IMR-90 (cell line): ENCODE measurements around the gene SH3BP4. TPM values are rescaled to one million over a fixed set of nuclear protein-coding genes. Genes with fewer than 3 reads are reported as not detected.

Experiments
- ATAC-seq: fragments of 200-7000 bp; cut with Tn5 transposase; 2 replicates; pipeline ENCODE4 v1.9.1; 2020; ENCODE audit warnings: low read depth, mild to moderate bottlenecking, moderate library complexity
- BruUV-seq: library from RNA; stranded (reverse); fragments of 400-500 nt; replicated peaks from 2 replicates; lab custom pipeline; 2021; lab: Mats Ljungman, UMichigan
- CTCF ChIA-PET: fragments of 300-600 bp; formaldehyde crosslinking; extraction: SDS; loops from one replicate; lab custom pipeline; 2021; ENCODE audit warnings: antibody characterized with exemption; lab: Yijun Ruan, JAX
- POLR2A ChIA-PET: fragments of 300-600 bp; sonication (Branson Sonifier 250); formaldehyde crosslinking; loops from one replicate; lab custom pipeline; 2022; ENCODE audit warnings: antibody characterized with exemption; ENCODE audit not compliant: unreplicated experiment; lab: Charles Lee
- DNase-seq: peaks from one replicate; pipeline ENCODE4 v3.0.0; 2013
- H2AFZ ChIP-seq: replicated peaks from 2 replicates; pipeline ENCODE3; 2013; ENCODE audit warnings: low read length, mild to moderate bottlenecking; ENCODE audit not compliant: poor library complexity
- H2AK5ac ChIP-seq: 2 replicates; pipeline ENCODE4 v1.6.1; 2013; ENCODE audit warnings: low read depth, low read length, inconsistent platforms
- H2AK9ac ChIP-seq: replicated peaks from 2 replicates; pipeline ENCODE3; 2013; ENCODE audit warnings: mild to moderate bottlenecking, low read depth, low read length, moderate library complexity; ENCODE audit not compliant: poor library complexity
- H2BK120ac ChIP-seq: 2 replicates; pipeline ENCODE4 v1.6.1; 2013; ENCODE audit warnings: low read depth, low read length, inconsistent platforms
- H2BK15ac ChIP-seq: 3 replicates; pipeline ENCODE4 v1.6.1; 2013; ENCODE audit warnings: low read depth, low read length, inconsistent platforms
- H2BK20ac ChIP-seq: 2 replicates; pipeline ENCODE4 v1.6.1; 2013; ENCODE audit warnings: low read depth, mild to moderate bottlenecking, inconsistent platforms, low read length, moderate library complexity
- H2BK5ac ChIP-seq: 2 replicates; pipeline ENCODE4 v1.6.1; 2013; ENCODE audit warnings: mild to moderate bottlenecking, low read depth, low read length, inconsistent platforms; ENCODE audit not compliant: poor library complexity, severe bottlenecking
- H3K14ac ChIP-seq: replicated peaks from 2 replicates; pipeline ENCODE4 v1.6.1; 2013; ENCODE audit warnings: low read depth, low read length, inconsistent platforms
- H3K18ac ChIP-seq: 2 replicates; pipeline ENCODE4 v1.6.1; 2013; ENCODE audit warnings: low read depth, low read length, control low read depth
- H3K23ac ChIP-seq: 2 replicates; pipeline ENCODE4 v1.6.1; 2013; ENCODE audit warnings: low read depth, low read length, inconsistent platforms
- H3K27ac ChIP-seq: 2 replicates; pipeline ENCODE4 v1.5.1; 2013; ENCODE audit warnings: mild to moderate bottlenecking, control low read depth, low read length; ENCODE audit not compliant: insufficient read depth
- H3K27me3 ChIP-seq: 2 replicates; pipeline ENCODE4 v1.6.1; 2013; ENCODE audit warnings: low read length; ENCODE audit not compliant: control insufficient read depth, insufficient read depth
- H3K36me3 ChIP-seq: 2 replicates; pipeline ENCODE4 v1.6.1; 2013; ENCODE audit warnings: low read length, mixed read lengths; ENCODE audit not compliant: control insufficient read depth, insufficient read depth
- H3K4ac ChIP-seq: 2 replicates; pipeline ENCODE4 v1.6.1; 2013; ENCODE audit warnings: low read depth, low read length, inconsistent platforms
- H3K4me1 ChIP-seq: 2 replicates; pipeline ENCODE4 v1.6.1; 2013; ENCODE audit warnings: low read length, mixed read lengths; ENCODE audit not compliant: control insufficient read depth, insufficient read depth
- H3K4me2 ChIP-seq: 2 replicates; pipeline ENCODE4 v1.6.1; 2013; ENCODE audit warnings: low read depth, mild to moderate bottlenecking, control low read depth, low read length, moderate library complexity
- H3K4me3 ChIP-seq: 2 replicates; pipeline ENCODE4 v1.5.1; 2013; ENCODE audit warnings: low read depth, mild to moderate bottlenecking, control low read depth, low read length, moderate library complexity; ENCODE audit not compliant: insufficient read depth
- H3K56ac ChIP-seq: 2 replicates; pipeline ENCODE4 v1.6.1; 2013; ENCODE audit warnings: low read length, inconsistent platforms; ENCODE audit not compliant: insufficient read depth; ENCODE audit errors: extremely low read depth
- H3K79me1 ChIP-seq, 2 experiments: 2 replicates each; pipeline ENCODE4 v1.6.1; 2013; ENCODE audit warnings: low read length in 2 of 2, inconsistent platforms in 1 of 2, low read depth in 1 of 2
- H3K9ac ChIP-seq: 2 replicates; pipeline ENCODE4 v1.6.1; 2013; ENCODE audit warnings: low read depth, low read length, control low read depth
- H3K9me1 ChIP-seq: 2 replicates; pipeline ENCODE4 v1.6.1; 2013; ENCODE audit warnings: low read length, inconsistent platforms; ENCODE audit not compliant: insufficient read depth
- H3K9me3 ChIP-seq: 2 replicates; pipeline ENCODE4 v1.6.1; 2013; ENCODE audit warnings: low read length; ENCODE audit not compliant: control insufficient read depth, insufficient read depth
- H4K20me1 ChIP-seq: 2 replicates; pipeline ENCODE4 v1.6.1; 2013; ENCODE audit warnings: low read length, inconsistent platforms; ENCODE audit not compliant: insufficient read depth
- H4K5ac ChIP-seq: 2 replicates; pipeline ENCODE4 v1.6.1; 2013; ENCODE audit warnings: mild to moderate bottlenecking, low read depth, low read length, control low read depth
- H4K8ac ChIP-seq, 2 experiments: 2 replicates each; pipeline ENCODE4 v1.6.1; 2013; ENCODE audit warnings: low read depth in 2 of 2, low read length in 2 of 2, control low read depth in 1 of 2, inconsistent platforms in 1 of 2
- H4K91ac ChIP-seq: 2 replicates; pipeline ENCODE4 v1.6.1; 2013; ENCODE audit warnings: low read depth, low read length, inconsistent platforms; ENCODE audit not compliant: insufficient read depth
- BHLHE40 ChIP-seq: fragments of 150-350 bp; IDR thresholded peaks from 2 replicates; pipeline ENCODE4 v1.6.1; 2016; ENCODE audit warnings: mild to moderate bottlenecking, low read depth, low read length
- CHD1 ChIP-seq: IDR thresholded peaks from 2 replicates; pipeline ENCODE4 v1.6.1; 2012; ENCODE audit warnings: low read depth, low read length, improper control_type of control experiment
- FOS ChIP-seq: fragments of 150-350 bp; IDR thresholded peaks from 2 replicates; pipeline ENCODE4 v1.6.1; 2016; ENCODE audit warnings: low read depth, low read length
- MXI1 ChIP-seq: IDR thresholded peaks from 2 replicates; pipeline ENCODE4 v1.6.1; 2012; ENCODE audit warnings: low read depth, mild to moderate bottlenecking, low read length, moderate library complexity, borderline replicate concordance
- NFE2L2 ChIP-seq: fragments of 150-350 bp; IDR thresholded peaks from 2 replicates; pipeline ENCODE4 v1.6.1; 2016; ENCODE audit warnings: low read depth, mild to moderate bottlenecking, low read length
- POLR2A ChIP-seq: IDR thresholded peaks from 2 replicates; pipeline ENCODE4 v1.6.1; 2012; ENCODE audit warnings: mild to moderate bottlenecking, low read depth, low read length
- RAD21 ChIP-seq: IDR thresholded peaks from 2 replicates; pipeline ENCODE4 v1.6.1; 2012; ENCODE audit warnings: low read length, improper control_type of control experiment
- WGBS, 2 experiments: methylation state at CpG; one replicate each; pipeline versions ENCODE4 v1.1.5 to v1.1.7; 2013; ENCODE audit warnings: missing lambda C conversion rate in 2 of 2; ENCODE audit not compliant: insufficient read length in 1 of 2; ENCODE audit errors: extremely low coverage in 2 of 2; 5-methylcytosine and 5-hydroxymethylcytosine counted together
- dilution Hi-C: fragments of 300-500 bp; cut with HindIII; formaldehyde crosslinking; loops from one replicate; pipeline ENCODE4 v1.14.3; 2018; ENCODE audit warnings: low sequenced_read_pairs; ENCODE audit not compliant: unreplicated experiment
- in situ Hi-C: fragments of 300-500 bp; cut with MboI; formaldehyde crosslinking; loops from 3 replicates; pipeline ENCODE4 v1.14.3; 2019; ENCODE audit warnings: low sequenced_read_pairs, inconsistent platforms, mixed read lengths
- intact Hi-C: fragments of 100-400 bp; cut with micrococcal nuclease; formaldehyde crosslinking; loops from 2 replicates; pipeline ENCODE4 v1.10.0; 2022
- polyA plus RNA-seq, 3 experiments: library from polyadenylated mRNA; depleted of rRNA; stranded (reverse); fragments of >200 nt; gene quantifications; 2 replicates each; pipeline ENCODE4 v1.2.3, GENCODE V29; 2012; ENCODE audit warnings: low replicate concordance in 1 of 3
- total RNA-seq: library from RNA; depleted of rRNA; stranded (reverse); fragments of >200 nt; gene quantifications from 2 replicates; pipeline ENCODE4 v1.2.3, GENCODE V29; 2012
- TF ChIP-seq, protein P1 (sequence below): conservative IDR thresholded peaks from 2 replicates; pipeline ENCODE4 v1.5.1; 2012; ENCODE audit warnings: mild to moderate bottlenecking, low read depth, low read length, improper control_type of control experiment

The SH3BP4 gene
- total and polyA plus RNA-seq, 2 of the 4 experiments (the other 2 are of a cell fraction), result 104 to 122 TPM

DNA sequence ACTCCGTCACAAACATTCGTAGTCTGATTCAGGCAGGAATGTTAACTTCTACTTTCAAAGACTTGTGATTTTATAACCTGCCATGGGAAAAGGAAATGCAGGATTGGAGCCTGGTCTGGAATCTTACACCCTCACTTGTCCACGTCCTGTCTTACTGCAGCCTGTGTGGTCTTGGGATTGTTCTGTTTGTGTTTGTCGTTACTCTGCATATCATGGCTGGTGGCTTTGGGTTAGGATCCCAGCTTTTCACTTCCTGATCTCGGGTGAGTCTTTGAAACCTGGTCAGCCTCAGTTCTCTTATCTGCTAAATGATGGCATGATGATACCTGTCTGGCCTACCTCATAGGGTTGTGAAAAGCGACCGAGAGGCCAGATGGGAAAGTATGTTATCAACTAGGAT lies 34.6 kb downstream of the SH3BP4 start:
- WGBS, 2 experiments, result no CpG with 5 or more reads among the region's 7 CpGs
- Histone ChIP-seq H3K9me1 (peaks cover 73% of the 10 kb centered on the region), H4K20me1 (peaks cover 96% of the 10 kb centered on the region), H4K8ac (peak overlapping the region; percentile 13 to 19; a peak in 2 of 4 replicates), H3K36me3 (peaks cover 18% of the 10 kb centered on the region), H2BK20ac (no peak overlapping the region), H2AK9ac (no peak overlapping the region), H2AFZ (no peak overlapping the region), H2BK5ac (peak overlapping the region; percentile 12), H4K91ac (peak overlapping the region; percentile 5; the same call in 1 of the 2 replicates), H3K9me3 (no peaks in the 10 kb centered on the region), H3K18ac (no peak overlapping the region), H3K4me3 (no peak overlapping the region), H3K4ac (peak overlapping the region; percentile 22), H3K23ac (peak overlapping the region; percentile 61; the same call in 1 of the 2 replicates), H2AK5ac (peak overlapping the region; percentile 46; the same call in 1 of the 2 replicates), H3K27me3 (no peaks in the 10 kb centered on the region), H3K14ac (peak overlapping the region; percentile 39), H4K5ac (peak overlapping the region; percentile 43; the same call in 1 of the 2 replicates), H3K56ac (no peak overlapping the region), H3K27ac (no peak overlapping the region; the same call in 1 of the 2 replicates), H3K4me1 (peaks cover 52% of the 10 kb centered on the region), H2BK15ac (no peak overlapping the region; the same call in 2 of the 3 replicates), H3K4me2 (no peak overlapping the region), H3K9ac (no peak overlapping the region), H2BK120ac (peak overlapping the region; percentile 6; the same call in 1 of the 2 replicates), H3K79me1 (peaks cover 0 to 89% of the 10 kb centered on the region in 2 experiments)
- POLR2A ChIA-PET, result no interaction called here
- in situ Hi-C loops (no loop called here), intact Hi-C loops (loop anchor here (10.0 kb wide), 2 partner anchors 312 to 542 kb away; no protein-coding TSS in a partner anchor), dilution Hi-C loops (no loop called here)
- DNase-seq (no peak), ATAC-seq (no peak)
- BruUV-seq, result no TSS peak
- no peak for TF ChIP-seq POLR2A
- TF ChIP-seq, protein P1, sequence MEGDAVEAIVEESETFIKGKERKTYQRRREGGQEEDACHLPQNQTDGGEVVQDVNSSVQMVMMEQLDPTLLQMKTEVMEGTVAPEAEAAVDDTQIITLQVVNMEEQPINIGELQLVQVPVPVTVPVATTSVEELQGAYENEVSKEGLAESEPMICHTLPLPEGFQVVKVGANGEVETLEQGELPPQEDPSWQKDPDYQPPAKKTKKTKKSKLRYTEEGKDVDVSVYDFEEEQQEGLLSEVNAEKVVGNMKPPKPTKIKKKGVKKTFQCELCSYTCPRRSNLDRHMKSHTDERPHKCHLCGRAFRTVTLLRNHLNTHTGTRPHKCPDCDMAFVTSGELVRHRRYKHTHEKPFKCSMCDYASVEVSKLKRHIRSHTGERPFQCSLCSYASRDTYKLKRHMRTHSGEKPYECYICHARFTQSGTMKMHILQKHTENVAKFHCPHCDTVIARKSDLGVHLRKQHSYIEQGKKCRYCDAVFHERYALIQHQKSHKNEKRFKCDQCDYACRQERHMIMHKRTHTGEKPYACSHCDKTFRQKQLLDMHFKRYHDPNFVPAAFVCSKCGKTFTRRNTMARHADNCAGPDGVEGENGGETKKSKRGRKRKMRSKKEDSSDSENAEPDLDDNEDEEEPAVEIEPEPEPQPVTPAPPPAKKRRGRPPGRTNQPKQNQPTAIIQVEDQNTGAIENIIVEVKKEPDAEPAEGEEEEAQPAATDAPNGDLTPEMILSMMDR, result no peak
- no peak for TF ChIP-seq MXI1
- no peak for TF ChIP-seq CHD1
- TF ChIP-seq FOS, result no peak
- TF ChIP-seq BHLHE40, result no peak
- no peak for TF ChIP-seq RAD21
- TF ChIP-seq NFE2L2, result no peak
- CTCF ChIA-PET, result interaction anchor here (0.8 kb wide), 1 partner anchor 10 kb away, joined by 3 read pairs; no protein-coding TSS in a partner anchor
